ENCODE data around the gene SIGLEC1.

- no peak for TF ChIP-seq POLR2A (IDR thresholded peaks at IDR 0.05; ENCODE audit: low read length)
- no peak for TF ChIP-seq GATA1 (IDR thresholded peaks at IDR 0.05; ENCODE audit: low read depth, low read length)
Measured at GRCh38 chr20:3740615-3741301, 28.4 kb upstream of the SIGLEC1 start.
